B cell (primary cell): ENCODE results near the gene MSL3B.

Source experiments
- CTCF ChIP-seq: fragments of 200-600 bp; IDR thresholded peaks from one replicate; pipeline ENCODE4 v1.8.0; 2022; ENCODE audit warnings: antibody characterized with exemption, mild to moderate bottlenecking
- EZH2 ChIP-seq: IDR thresholded peaks from 2 replicates; pipeline ENCODE4 v1.6.1; 2012; ENCODE audit warnings: borderline replicate concordance, low read depth, mild to moderate bottlenecking, moderate library complexity, low read length; ENCODE audit not compliant: insufficient read depth, poor library complexity, severe bottlenecking

GRCh38 chr2:233865838-233866237 lies 2.3 kb downstream of the MSL3B start:
- no peak for TF ChIP-seq EZH2
- peak; percentile 45 for TF ChIP-seq CTCF
